GM12878 (cell line): Measurements from ENCODE around the gene KCTD14. TPM values are rescaled to one million over a fixed set of nuclear protein-coding genes. Genes with fewer than 3 reads are reported as not detected.

Experiments used
- ATAC-seq: fragments of 200-7000 bp; cut with Tn5 transposase; 3 replicates; pipeline ENCODE4 v1.9.1; 2020; ENCODE audit warnings: mild to moderate bottlenecking, moderate library complexity
- BruUV-seq: library from RNA; stranded (reverse); fragments of 400-500 nt; replicated peaks from 2 replicates; lab custom pipeline; 2021; lab: Mats Ljungman, UMichigan
- CTCF ChIA-PET: fragments of 300-600 bp; sonication (Branson Sonifier 250); formaldehyde crosslinking; extraction: SDS; loops from one replicate; lab custom pipeline; 2021; ENCODE audit warnings: inconsistent platforms; lab: Yijun Ruan, JAX
- POLR2A ChIA-PET: fragments of 350-600 bp; formaldehyde crosslinking; extraction: SDS; loops from one replicate; lab custom pipeline; 2021; ENCODE audit warnings: inconsistent platforms; lab: Charles Lee
- RAD21 ChIA-PET: fragments of 300-600 bp; sonication (Branson Sonifier 250); formaldehyde crosslinking; loops from one replicate; lab custom pipeline; 2023; ENCODE audit warnings: antibody characterized with exemption; ENCODE audit not compliant: unreplicated experiment; lab: Charles Lee
- SMC1A ChIA-PET: fragments of 300-600 bp; sonication (Branson Sonifier 250); formaldehyde crosslinking; loops from one replicate; lab custom pipeline; 2023; ENCODE audit not compliant: unreplicated experiment, uncharacterized antibody; lab: Charles Lee
- DNase-seq: peaks from one replicate; pipeline ENCODE4 v3.0.0-alpha.2; 2011; ENCODE audit warnings: low read depth, low spot score
- FAIRE-seq: peaks from 3 replicates; lab custom pipeline; 2011; peaks lifted over from hg19 to GRCh38; lab: Jason Lieb, UNC
- H2AFZ ChIP-seq: 2 replicates; pipeline ENCODE4 v1.6.0; 2011; ENCODE audit warnings: low read depth, low read length, control low read depth; ENCODE audit not compliant: control insufficient read depth
- H3K27ac ChIP-seq: 2 replicates; pipeline ENCODE4 v1.5.1; 2011; ENCODE audit warnings: control low read depth; ENCODE audit not compliant: control insufficient read depth, insufficient read depth
- H3K27me3 ChIP-seq, 2 experiments: replicated peaks in 1 of 2; 2 replicates each; pipeline versions ENCODE4 v1.6.0 to v1.6.1; 2011; ENCODE audit warnings: low read length in 1 of 2; ENCODE audit not compliant: control insufficient read depth in 2 of 2, insufficient read depth in 2 of 2
- H3K36me3 ChIP-seq, 2 experiments: 2 replicates each; pipeline ENCODE4 v1.5.1; 2011; ENCODE audit warnings: low read length in 1 of 2; ENCODE audit not compliant: control insufficient read depth in 2 of 2, insufficient read depth in 2 of 2
- H3K4me1 ChIP-seq: 2 replicates; pipeline ENCODE4 v1.6.1; 2011; ENCODE audit warnings: mild to moderate bottlenecking, low read length, moderate library complexity, mixed read lengths; ENCODE audit not compliant: control insufficient read depth, insufficient read depth
- H3K4me2 ChIP-seq: 2 replicates; pipeline ENCODE4 v1.6.0; 2011; ENCODE audit warnings: control low read depth; ENCODE audit not compliant: control insufficient read depth, insufficient read depth
- H3K4me3 ChIP-seq: fragments of 200-600 bp; sonication (generic); 2 replicates; pipeline ENCODE4 v1.5.1; 2016
- H3K79me2 ChIP-seq: 2 replicates; pipeline ENCODE4 v1.6.0; 2011; ENCODE audit warnings: low read length; ENCODE audit not compliant: control insufficient read depth, insufficient read depth
- H3K9ac ChIP-seq: 2 replicates; pipeline ENCODE4 v1.8.0; 2011; ENCODE audit warnings: low read length, control low read depth, mixed read lengths; ENCODE audit not compliant: control insufficient read depth, insufficient read depth
- H3K9me3 ChIP-seq: replicated peaks from 3 replicates; pipeline ENCODE4 v1.5.1; 2011; ENCODE audit warnings: mild to moderate bottlenecking, low read length; ENCODE audit not compliant: control insufficient read depth, insufficient read depth
- H4K20me1 ChIP-seq: 2 replicates; pipeline ENCODE4 v1.6.0; 2011; ENCODE audit not compliant: control insufficient read depth, insufficient read depth
- BCL3 ChIP-seq: IDR thresholded peaks from 2 replicates; pipeline ENCODE4 v1.6.1; 2011; ENCODE audit warnings: borderline replicate concordance, low read depth, mild to moderate bottlenecking, moderate library complexity, low read length; ENCODE audit not compliant: insufficient read depth, poor library complexity, severe bottlenecking
- CEBPZ ChIP-seq: fragments of 150-350 bp; IDR thresholded peaks from 2 replicates; pipeline ENCODE4 v1.6.1; 2016; ENCODE audit warnings: low read depth, low read length
- EGR1 ChIP-seq, 2 experiments: IDR thresholded peaks; 1 replicate in 1 of 2; 2 replicates in 1 of 2; pipeline ENCODE4 v1.6.1; 2011 to 2012; ENCODE audit warnings: low read depth in 2 of 2, low read length in 2 of 2, borderline replicate concordance in 1 of 2, mild to moderate bottlenecking in 1 of 2, moderate library complexity in 1 of 2
- HDGF ChIP-seq: fragments of 450-650 bp; IDR thresholded peaks from 2 replicates; pipeline ENCODE4 v1.6.1; 2016; ENCODE audit warnings: antibody characterized with exemption
- NFYA ChIP-seq: IDR thresholded peaks from 2 replicates; pipeline ENCODE4 v1.6.1; 2011; ENCODE audit warnings: low read depth, mild to moderate bottlenecking, low read length, improper control_type of control experiment, borderline replicate concordance
- WGBS: methylation state at CpG from one replicate; pipeline ENCODE4 v1.1.6; 2016; ENCODE audit warnings: low lambda C conversion rate; ENCODE audit not compliant: insufficient replicate concordance, insufficient coverage; ENCODE audit errors: missing lambda C conversion rate; 5-methylcytosine and 5-hydroxymethylcytosine counted together
- in situ Hi-C: fragments of 300-500 bp; cut with MboI; formaldehyde crosslinking; loops from 9 replicates; pipeline ENCODE4 v1.14.3; 2018; ENCODE audit warnings: mixed read lengths
- intact Hi-C: fragments of 100-400 bp; cut with micrococcal nuclease; formaldehyde crosslinking; loops from one replicate; pipeline ENCODE4 v1.14.2; 2022; ENCODE audit not compliant: unreplicated experiment
- polyA plus RNA-seq, 11 experiments: library from polyadenylated mRNA; depleted of rRNA in 4 of 11; unstranded in 6 of 11; stranded (reverse) in 5 of 11; fragments of >200 nt; fragmentation: Nextera tagmentation in 4 of 11; fragmentation: Illumina TruSeq in 1 of 11; extraction: Ambion mirVana in 4 of 11; extraction: Trizol in 1 of 11; gene quantifications; 1 replicate in 1 of 11; 2 replicates in 10 of 11; pipeline versions ENCODE4 v1.2.1 to v1.2.3, GENCODE V29; 2011 to 2016; ENCODE audit warnings: inconsistent platforms in 2 of 11, missing spikeins in 2 of 11, low read depth in 1 of 11
- total RNA-seq, 4 experiments: library from RNA; depleted of rRNA in 3 of 4; stranded (reverse); fragments of >200 nt in 3 of 4; fragmentation: Illumina TruSeq in 1 of 4; extraction: Trizol in 1 of 4; gene quantifications; 2 replicates each; pipeline versions ENCODE4 v1.2.1 to v1.2.3, GENCODE V29; 2013 to 2021

KCTD14 gene
- total and polyA plus RNA-seq, 10 of the 15 experiments (the other 5 are each of a cell fraction or from before 2014, with no cell fraction given): 0.11 to 0.63 (median 0.48) TPM

- intact Hi-C loops: no loop called here
- H3K36me3 ChIP-seq: no peaks in the 10 kb centered on the region
- 82% methylated on average over 5 of the region's 5 CpGs for WGBS
- no peaks in the 10 kb centered on the region for H3K79me2 ChIP-seq
- POLR2A ChIA-PET: interaction anchor here (0.5 kb wide), 1 partner anchor 383 kb away, joined by 3 read pairs; no protein-coding TSS in a partner anchor
- DNase-seq (no peak), FAIRE-seq (no peak), ATAC-seq (no peak)
- RAD21 ChIA-PET: interaction anchor here (1.3 to 2.4 kb wide), 3 partner anchors 45 to 227 kb away, joined by 3 to 12 read pairs (median 6); partner anchors contain the start of gene INTS4
- no peak for TF ChIP-seq NFYA
- no peak for TF ChIP-seq HDGF
- no peak for TF ChIP-seq CEBPZ
- no peak for TF ChIP-seq EGR1 (IDR thresholded peaks at IDR 0.05; ENCODE audit: borderline replicate concordance in 1 of 2, low read depth in 2 of 2, low read length in 2 of 2)
- no peak for TF ChIP-seq BCL3
- no peak overlapping the region for H3K9ac ChIP-seq
- H3K9me3 ChIP-seq: no peaks in the 10 kb centered on the region
- H3K27me3 ChIP-seq: no peaks in the 10 kb centered on the region
- peaks cover 5% of the 10 kb centered on the region for H3K4me1 ChIP-seq
- in situ Hi-C loops: no loop called here
- no peak overlapping the region for H2AFZ ChIP-seq
- H3K27ac ChIP-seq: no peak overlapping the region
- BruUV-seq: no TSS peak
- no peak overlapping the region for H3K4me3 ChIP-seq
- no peaks in the 10 kb centered on the region for H4K20me1 ChIP-seq
- H3K4me2 ChIP-seq: no peak overlapping the region
- CTCF ChIA-PET: interaction anchor here (0.6 to 3.8 kb wide), 19 partner anchors 9 to 495 kb away, joined by 3 to 37 read pairs (median 5); partner anchors contain the start of gene INTS4
- SMC1A ChIA-PET: interaction anchor here (0.8 to 2.1 kb wide), 8 partner anchors 11 to 519 kb away, joined by 3 to 19 read pairs (median 3); partner anchors contain the start of genes INTS4, KCTD21 and USP35
Observed at GRCh38 chr11:78044706-78045105, 21.6 kb upstream of the KCTD14 start.
